ENCODE data around the gene CAMTA1. TPM values are rescaled to one million over a fixed set of nuclear protein-coding genes. Genes with fewer than 3 reads are reported as not detected.

The CAMTA1 gene
- total RNA-seq, 1 donor from 2014 or later: 47.9 TPM

DNA sequence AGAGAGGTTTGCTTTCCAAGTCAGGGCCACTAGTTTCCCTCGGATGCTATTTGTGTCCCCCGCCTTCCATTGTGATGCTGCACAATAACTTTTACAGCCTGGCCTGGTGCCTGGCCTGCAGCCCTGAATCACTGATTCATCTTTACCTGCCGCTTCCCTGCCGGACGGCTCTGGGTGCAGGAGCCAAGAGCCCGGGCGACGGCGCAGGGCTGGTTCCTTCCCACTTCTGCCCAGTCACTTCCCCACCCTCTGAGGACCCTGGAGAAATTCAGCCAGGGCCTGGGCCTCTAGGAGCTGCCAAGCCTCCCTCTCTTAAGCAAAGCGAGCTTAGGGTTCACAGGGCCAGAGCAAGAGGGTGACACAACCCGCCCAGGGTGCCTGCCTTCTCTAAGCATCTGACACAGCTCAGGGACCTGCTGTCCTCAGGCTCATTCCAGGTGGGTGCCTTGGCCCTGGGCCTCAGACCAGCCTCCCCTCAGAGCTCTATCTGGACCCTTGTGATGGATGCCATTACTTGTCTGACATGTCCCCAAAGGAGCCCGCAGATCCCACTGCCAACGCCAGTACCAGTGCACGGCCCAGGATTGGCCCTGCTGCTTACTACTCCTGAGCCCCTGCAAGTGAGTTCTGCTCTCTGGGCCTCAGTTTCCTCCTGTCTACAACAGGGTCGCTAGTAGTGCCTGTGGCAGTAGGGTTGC is 604.8 kb downstream of the CAMTA1 start:
- Histone ChIP-seq H3K27ac (no peak overlapping the region), H3K4me3 (no peak overlapping the region)
- intact Hi-C loops (cut with DNase I): no loop called here

DNA sequence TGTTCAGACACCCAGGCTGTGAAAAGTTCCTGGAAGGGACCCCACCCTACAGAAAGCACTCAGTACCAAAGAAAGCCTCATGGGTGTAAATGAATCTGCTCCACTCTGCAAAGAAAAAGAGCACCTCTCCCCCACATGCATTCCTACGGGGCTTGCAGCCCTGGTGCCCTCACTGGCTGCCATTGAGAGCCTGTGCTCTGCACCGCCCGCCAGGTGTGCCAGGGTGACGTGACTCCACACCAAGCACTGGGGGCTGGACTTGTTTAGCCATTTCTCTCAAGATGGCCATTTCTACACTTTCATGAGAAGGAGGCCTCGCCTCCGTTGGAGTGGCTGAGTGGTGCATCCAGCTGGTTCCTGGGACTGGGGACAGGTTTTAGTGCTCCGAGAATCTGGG is 605.3 kb downstream of the CAMTA1 start:
- Histone ChIP-seq H3K4me1 (peaks cover 18% of the 10 kb centered on the region), H3K36me3 (no peaks in the 10 kb centered on the region), H3K4me3 (no peak overlapping the region), H3K27ac (no peak overlapping the region), H3K27me3 (ENCODE audit: low read depth) (no peaks in the 10 kb centered on the region), H3K9me3 (peaks cover 13% of the 10 kb centered on the region)
- intact Hi-C loops (cut with DNase I): no loop called here
- DNase-seq: no peak
- TF ChIP-seq, protein P1, sequence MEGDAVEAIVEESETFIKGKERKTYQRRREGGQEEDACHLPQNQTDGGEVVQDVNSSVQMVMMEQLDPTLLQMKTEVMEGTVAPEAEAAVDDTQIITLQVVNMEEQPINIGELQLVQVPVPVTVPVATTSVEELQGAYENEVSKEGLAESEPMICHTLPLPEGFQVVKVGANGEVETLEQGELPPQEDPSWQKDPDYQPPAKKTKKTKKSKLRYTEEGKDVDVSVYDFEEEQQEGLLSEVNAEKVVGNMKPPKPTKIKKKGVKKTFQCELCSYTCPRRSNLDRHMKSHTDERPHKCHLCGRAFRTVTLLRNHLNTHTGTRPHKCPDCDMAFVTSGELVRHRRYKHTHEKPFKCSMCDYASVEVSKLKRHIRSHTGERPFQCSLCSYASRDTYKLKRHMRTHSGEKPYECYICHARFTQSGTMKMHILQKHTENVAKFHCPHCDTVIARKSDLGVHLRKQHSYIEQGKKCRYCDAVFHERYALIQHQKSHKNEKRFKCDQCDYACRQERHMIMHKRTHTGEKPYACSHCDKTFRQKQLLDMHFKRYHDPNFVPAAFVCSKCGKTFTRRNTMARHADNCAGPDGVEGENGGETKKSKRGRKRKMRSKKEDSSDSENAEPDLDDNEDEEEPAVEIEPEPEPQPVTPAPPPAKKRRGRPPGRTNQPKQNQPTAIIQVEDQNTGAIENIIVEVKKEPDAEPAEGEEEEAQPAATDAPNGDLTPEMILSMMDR (IDR thresholded peaks at IDR 0.05): no peak
- no peak for ATAC-seq

More for the DNA sequence above, 604.8 kb downstream of the CAMTA1 start:
- ATAC-seq (no peak), DNase-seq (no peak)
- no peaks in the 10 kb centered on the region for H3K27me3 ChIP-seq (ENCODE audit: low read depth)
- H3K4me1 ChIP-seq: peaks cover 18% of the 10 kb centered on the region
- H3K9me3 ChIP-seq: peaks cover 7% of the 10 kb centered on the region
- H3K36me3 ChIP-seq: no peaks in the 10 kb centered on the region
- TF ChIP-seq, protein P1 (IDR thresholded peaks at IDR 0.05): no peak

DNA sequence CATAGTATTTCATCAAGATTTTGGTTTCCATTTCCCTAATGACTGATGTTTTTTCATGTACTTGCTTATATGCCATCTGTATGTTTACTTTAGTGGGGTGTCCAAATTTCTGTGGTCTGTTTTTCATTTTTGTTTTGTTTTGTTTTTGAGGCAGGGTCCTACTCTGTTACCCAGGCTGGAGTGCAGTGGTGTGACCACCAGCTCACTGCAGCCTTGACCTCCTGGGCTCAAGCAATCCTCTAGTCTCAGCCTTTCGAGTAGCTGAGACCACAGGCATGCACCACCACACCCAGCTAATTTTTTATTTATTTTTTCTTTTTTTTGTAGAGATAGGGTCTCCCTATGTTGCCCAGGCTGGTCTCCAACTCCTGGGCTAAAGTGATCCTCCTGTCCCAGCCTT is 607.9 kb downstream of the CAMTA1 start:
- intact Hi-C loops (cut with DNase I): no loop called here
- H3K4me3 ChIP-seq: no peak overlapping the region
- DNase-seq (no peak), ATAC-seq (no peak)
- peaks cover 16% of the 10 kb centered on the region for H3K9me3 ChIP-seq
- no peaks in the 10 kb centered on the region for H3K27me3 ChIP-seq (ENCODE audit: low read depth)
- H3K27ac ChIP-seq: no peak overlapping the region
- peaks cover 13% of the 10 kb centered on the region for H3K4me1 ChIP-seq
- TF ChIP-seq, protein P1 (IDR thresholded peaks at IDR 0.05): no peak
- no peaks in the 10 kb centered on the region for H3K36me3 ChIP-seq

DNA sequence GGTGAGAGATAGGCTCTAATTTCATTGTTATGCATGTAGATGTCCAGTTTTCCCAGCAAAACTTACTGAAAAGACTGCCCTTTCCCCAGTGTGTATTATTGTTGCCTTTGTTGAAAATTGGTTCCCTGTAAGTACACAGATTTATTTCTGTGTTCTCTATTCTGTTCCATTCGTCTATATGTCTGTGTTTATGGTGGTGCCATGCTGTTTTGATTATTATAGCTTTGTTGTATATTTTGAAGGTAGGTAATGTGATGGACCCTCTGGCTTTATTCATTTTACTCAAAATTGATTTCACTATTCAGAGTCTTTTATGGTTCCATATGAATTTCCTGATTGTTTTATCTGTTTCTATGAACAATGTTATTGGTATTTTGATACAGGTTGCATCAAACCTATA is 610.0 kb downstream of the CAMTA1 start:
- H3K4me1 ChIP-seq: no peaks in the 10 kb centered on the region
- ATAC-seq (no peak), DNase-seq (no peak)
- no peaks in the 10 kb centered on the region for H3K36me3 ChIP-seq
- H3K4me3 ChIP-seq: no peak overlapping the region
- H3K27me3 ChIP-seq (ENCODE audit: low read depth): no peaks in the 10 kb centered on the region
- intact Hi-C loops (cut with DNase I): no loop called here
- peaks cover 25% of the 10 kb centered on the region for H3K9me3 ChIP-seq
- H3K27ac ChIP-seq: no peak overlapping the region
- TF ChIP-seq, protein P1 (IDR thresholded peaks at IDR 0.05): no peak

DNA sequence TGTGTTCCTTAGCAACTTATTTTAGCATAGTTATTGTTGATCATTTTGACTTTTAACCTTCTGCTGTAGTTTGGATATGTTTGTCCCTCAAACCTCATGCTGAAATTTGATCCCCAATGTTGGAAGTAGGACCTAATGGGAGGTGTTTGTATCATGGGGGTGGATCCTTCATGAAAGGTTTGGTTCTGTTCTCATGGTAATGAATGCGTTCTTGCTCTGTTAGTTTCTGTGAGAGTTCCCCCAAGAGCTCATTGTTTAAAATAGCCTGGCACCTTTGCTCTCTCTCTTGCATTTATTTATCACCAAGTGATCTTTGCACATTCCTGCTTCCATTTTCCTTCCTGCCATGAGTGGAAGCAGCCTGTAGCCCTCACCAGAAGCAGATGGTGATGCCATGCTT is 613.7 kb downstream of the CAMTA1 start:
- no peaks in the 10 kb centered on the region for H3K4me1 ChIP-seq
- intact Hi-C loops (cut with DNase I): no loop called here

More for the DNA sequence above, 613.7 kb downstream of the CAMTA1 start:
- ATAC-seq (no peak), DNase-seq (no peak)
- Histone ChIP-seq H3K9me3 (peaks cover 22% of the 10 kb centered on the region), H3K27me3 (ENCODE audit: low read depth) (no peaks in the 10 kb centered on the region), H3K36me3 (no peaks in the 10 kb centered on the region), H3K4me3 (no peak overlapping the region), H3K27ac (no peak overlapping the region)
- TF ChIP-seq, protein P1 (IDR thresholded peaks at IDR 0.05): no peak

Measured in lower lobe of right lung (tissue), 2 donors.